ENCODE data around the gene BMPER.

DNA sequence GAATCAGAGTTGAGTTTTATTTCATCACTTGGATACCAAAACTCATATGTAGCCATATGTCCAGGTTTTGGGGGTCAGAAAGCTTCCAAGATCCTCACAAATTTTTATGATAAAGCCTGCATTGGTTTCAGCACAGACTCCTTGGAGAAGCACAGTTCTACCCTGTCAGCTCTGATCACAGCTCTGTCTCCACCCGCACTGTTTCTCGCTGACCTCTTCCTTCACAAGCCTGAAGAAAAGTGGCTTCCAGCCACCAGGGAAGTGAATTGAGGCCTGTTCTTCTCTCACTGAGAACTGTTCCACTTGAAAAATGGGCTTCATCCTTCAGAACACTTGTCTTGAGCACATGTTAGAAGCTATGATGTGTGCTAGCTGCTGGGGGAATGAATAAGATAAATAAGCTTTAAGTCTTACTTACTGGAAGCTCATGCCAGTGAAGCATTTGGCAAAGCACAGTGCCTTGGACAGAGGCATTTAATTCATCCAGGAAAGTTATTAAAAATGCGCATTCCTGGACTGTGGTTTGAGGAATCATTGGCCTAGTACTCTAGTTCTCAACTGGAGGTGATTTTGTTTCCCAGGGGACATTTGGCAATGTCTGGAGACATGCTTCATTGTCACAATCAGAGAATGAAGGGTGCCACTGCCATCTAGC, 133.6 kb downstream of the BMPER start:
- TF ChIP-seq, protein P1, sequence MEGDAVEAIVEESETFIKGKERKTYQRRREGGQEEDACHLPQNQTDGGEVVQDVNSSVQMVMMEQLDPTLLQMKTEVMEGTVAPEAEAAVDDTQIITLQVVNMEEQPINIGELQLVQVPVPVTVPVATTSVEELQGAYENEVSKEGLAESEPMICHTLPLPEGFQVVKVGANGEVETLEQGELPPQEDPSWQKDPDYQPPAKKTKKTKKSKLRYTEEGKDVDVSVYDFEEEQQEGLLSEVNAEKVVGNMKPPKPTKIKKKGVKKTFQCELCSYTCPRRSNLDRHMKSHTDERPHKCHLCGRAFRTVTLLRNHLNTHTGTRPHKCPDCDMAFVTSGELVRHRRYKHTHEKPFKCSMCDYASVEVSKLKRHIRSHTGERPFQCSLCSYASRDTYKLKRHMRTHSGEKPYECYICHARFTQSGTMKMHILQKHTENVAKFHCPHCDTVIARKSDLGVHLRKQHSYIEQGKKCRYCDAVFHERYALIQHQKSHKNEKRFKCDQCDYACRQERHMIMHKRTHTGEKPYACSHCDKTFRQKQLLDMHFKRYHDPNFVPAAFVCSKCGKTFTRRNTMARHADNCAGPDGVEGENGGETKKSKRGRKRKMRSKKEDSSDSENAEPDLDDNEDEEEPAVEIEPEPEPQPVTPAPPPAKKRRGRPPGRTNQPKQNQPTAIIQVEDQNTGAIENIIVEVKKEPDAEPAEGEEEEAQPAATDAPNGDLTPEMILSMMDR (IDR thresholded peaks at IDR 0.05; ENCODE audit: insufficient read depth, low read length, poor library complexity, severe bottlenecking): no peak
- no peak for TF ChIP-seq EZH2phosphoT487 (conservative IDR thresholded peaks at IDR 0.05; ENCODE audit: low read length)
